Mammary epithelial cell (primary cell): ENCODE data around the gene OR6S1.

Experiments
- CTCF ChIP-seq, 2 donors: IDR thresholded peaks in 1 of 2; conservative IDR thresholded peaks in 1 of 2; 2 replicates each; pipeline ENCODE4 v1.5.1; 2011 to 2012; ENCODE audit warnings: inconsistent platforms in 2 of 2, low read length in 2 of 2, mild to moderate bottlenecking in 2 of 2, control low read depth in 1 of 2, low read depth in 1 of 2; ENCODE audit not compliant: insufficient read depth in 1 of 2; ENCODE audit errors: extremely low read depth in 1 of 2
- EZH2 ChIP-seq: IDR thresholded peaks from 2 replicates; pipeline ENCODE4 v1.6.1; 2012; ENCODE audit warnings: low read length, inconsistent platforms, borderline replicate concordance

GRCh38 chr14:20682435-20683124, 41.1 kb upstream of the OR6S1 start:
- TF ChIP-seq CTCF (conservative IDR thresholded peaks at IDR 0.05 in 1 of 2, IDR thresholded peaks at IDR 0.05 in 1 of 2; ENCODE audit: extremely low read depth in 1 of 2, insufficient read depth in 1 of 2, low read depth in 1 of 2, low read length in 2 of 2) (peak in 1 of 2 donors; percentile 31), EZH2 (no peak)
